Measurements from ENCODE around the gene ZNF358. TPM values are rescaled to one million over a fixed set of nuclear protein-coding genes. Genes with fewer than 3 reads are reported as not detected.
"Not testable (repeated sequence)": the region's sequence is repeated elsewhere in the genome, so short reads cannot be mapped to it uniquely, and the experiment has no call there.

The ZNF358 gene
- total RNA-seq, 1 donor from 2014 or later: 4.8 TPM

GRCh38 chr19:7528192-7528519 lies 12.3 kb downstream of the ZNF358 start:
- Mint-ChIP-seq H3K4me3 (no peak overlapping the region), H3K27me3 (ENCODE audit: insufficient read depth) (no peaks in the 10 kb centered on the region), H3K36me3 (ENCODE audit: low read depth) (peaks cover 6% of the 10 kb centered on the region), H3K9me3 (no peaks in the 10 kb centered on the region), H3K27ac (no peak overlapping the region), H3K4me1 (ENCODE audit: low read depth) (no peaks in the 10 kb centered on the region)
- intact Hi-C loops (cut with micrococcal nuclease): no loop called here
- DNase-seq (ENCODE audit: low spot score): no peak

DNA sequence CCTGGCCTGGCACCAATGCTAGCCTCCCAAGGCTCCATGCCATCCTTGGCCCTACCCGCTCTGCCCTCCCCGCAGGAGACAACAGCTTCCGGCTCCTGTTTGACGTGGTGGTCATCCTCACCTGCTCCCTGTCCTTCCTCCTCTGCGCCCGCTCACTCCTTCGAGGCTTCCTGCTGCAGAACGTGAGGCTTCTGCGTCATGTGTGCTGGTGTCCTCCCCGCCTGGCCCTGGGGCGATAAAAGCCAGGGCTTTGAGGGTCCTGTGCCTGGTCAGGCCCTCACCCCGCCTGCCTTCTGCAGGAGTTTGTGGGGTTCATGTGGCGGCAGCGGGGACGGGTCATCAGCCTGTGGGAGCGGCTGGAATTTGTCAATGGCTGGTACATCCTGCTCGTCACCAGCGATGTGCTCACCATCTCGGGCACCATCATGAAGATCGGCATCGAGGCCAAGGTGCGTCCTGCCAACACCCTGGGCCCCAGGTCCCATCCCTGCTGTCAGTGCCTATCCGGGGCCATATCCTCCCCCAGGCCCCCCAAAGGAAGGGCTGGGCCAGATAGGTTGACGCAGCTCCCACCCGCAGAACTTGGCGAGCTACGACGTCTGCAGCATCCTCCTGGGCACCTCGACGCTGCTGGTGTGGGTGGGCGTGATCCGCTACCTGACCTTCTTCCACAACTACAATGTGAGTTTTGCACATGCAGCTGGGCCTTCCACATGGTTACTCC lies 12.8 kb downstream of the ZNF358 start:
- Mint-ChIP-seq H3K9me3 (no peaks in the 10 kb centered on the region), H3K27me3 (ENCODE audit: insufficient read depth) (no peaks in the 10 kb centered on the region), H3K27ac (no peak overlapping the region), H3K4me3 (no peak overlapping the region), H3K4me1 (ENCODE audit: low read depth) (no peaks in the 10 kb centered on the region), H3K36me3 (ENCODE audit: low read depth) (peaks cover 6% of the 10 kb centered on the region)
- intact Hi-C loops (cut with micrococcal nuclease): no loop called here
- DNase-seq (ENCODE audit: low spot score): no peak

GRCh38 chr19:7529246-7529600 lies 13.3 kb downstream of the ZNF358 start:
- Mint-ChIP-seq H3K27ac (no peak overlapping the region), H3K27me3 (ENCODE audit: insufficient read depth) (no peaks in the 10 kb centered on the region), H3K4me1 (ENCODE audit: low read depth) (no peaks in the 10 kb centered on the region), H3K9me3 (no peaks in the 10 kb centered on the region), H3K36me3 (ENCODE audit: low read depth) (peaks cover 6% of the 10 kb centered on the region), H3K4me3 (no peak overlapping the region)
- no peak for DNase-seq (ENCODE audit: low spot score)
- intact Hi-C loops (cut with micrococcal nuclease): no loop called here

GRCh38 chr19:7529610-7530490 lies 13.9 kb downstream of the ZNF358 start:
- Mint-ChIP-seq H3K4me1 (ENCODE audit: low read depth) (no peaks in the 10 kb centered on the region), H3K4me3 (no peak overlapping the region), H3K27ac (no peak overlapping the region), H3K27me3 (ENCODE audit: insufficient read depth) (no peaks in the 10 kb centered on the region), H3K36me3 (ENCODE audit: low read depth) (peaks cover 6% of the 10 kb centered on the region), H3K9me3 (no peaks in the 10 kb centered on the region)
- intact Hi-C loops (cut with micrococcal nuclease): no loop called here
- DNase-seq (ENCODE audit: low spot score): no peak

DNA sequence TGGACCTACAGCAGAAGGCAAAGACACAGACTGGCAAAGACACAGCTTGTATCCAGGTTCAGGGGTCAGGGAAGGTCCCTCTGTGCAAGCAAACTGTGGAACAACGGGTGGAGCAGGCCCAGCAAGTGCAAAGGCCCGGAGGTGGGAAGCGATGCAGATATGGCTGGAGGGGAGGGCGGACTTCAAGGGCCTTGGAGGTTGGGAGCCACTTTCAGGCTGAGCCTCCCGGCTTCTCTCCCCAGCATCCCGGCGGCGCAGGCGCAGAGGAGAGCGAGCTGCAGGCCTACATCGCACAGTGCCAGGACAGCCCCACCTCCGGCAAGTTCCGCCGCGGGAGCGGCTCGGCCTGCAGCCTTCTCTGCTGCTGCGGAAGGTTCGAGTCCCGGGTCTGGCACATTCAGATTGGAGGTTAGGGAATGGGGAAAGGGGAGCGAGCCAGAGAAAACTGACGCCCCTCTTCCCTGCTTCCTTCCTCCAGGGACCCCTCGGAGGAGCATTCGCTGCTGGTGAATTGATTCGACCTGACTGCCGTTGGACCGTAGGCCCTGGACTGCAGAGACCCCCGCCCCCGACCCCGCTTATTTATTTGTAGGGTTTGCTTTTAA lies 17.5 kb downstream of the ZNF358 start:
- H3K27me3 Mint-ChIP-seq (ENCODE audit: insufficient read depth): no peaks in the 10 kb centered on the region
- peak overlapping the region; percentile 95 for H3K4me3 Mint-ChIP-seq
- H3K36me3 Mint-ChIP-seq (ENCODE audit: low read depth): peaks cover 13% of the 10 kb centered on the region
- DNase-seq (ENCODE audit: low spot score): no peak
- peak overlapping the region; percentile 72 for H3K27ac Mint-ChIP-seq
- intact Hi-C loops (cut with micrococcal nuclease): no loop called here
- H3K4me1 Mint-ChIP-seq (ENCODE audit: low read depth): peaks cover 14% of the 10 kb centered on the region
- H3K9me3 Mint-ChIP-seq: no peaks in the 10 kb centered on the region

DNA sequence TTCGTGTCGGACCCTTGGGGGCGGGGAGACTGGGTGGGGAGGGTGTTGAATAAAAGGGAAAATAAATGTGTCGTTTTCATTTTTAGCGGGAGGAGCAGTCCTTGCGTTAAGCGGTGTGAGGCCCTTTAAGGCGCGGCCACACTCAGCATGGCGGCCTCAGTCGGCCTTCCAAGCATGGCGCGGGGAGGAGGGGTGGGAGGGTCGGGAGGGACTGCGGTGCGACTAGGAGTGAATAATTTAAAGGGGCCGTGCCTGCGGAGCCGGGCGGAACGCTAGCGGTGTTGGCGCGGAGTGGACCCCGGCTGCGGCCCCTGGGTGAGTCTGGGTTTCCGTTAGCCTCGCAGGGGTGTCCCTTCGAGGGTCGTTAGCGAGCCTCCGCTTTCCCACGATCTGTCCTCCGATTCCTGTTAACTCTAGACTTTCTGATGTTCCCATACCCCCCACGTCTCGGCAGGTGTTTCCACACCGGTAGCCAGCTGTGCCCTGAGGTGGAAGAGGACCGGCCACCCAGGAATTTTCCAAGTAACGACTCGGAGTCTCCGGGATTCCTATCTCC lies 18.1 kb downstream of the ZNF358 start:
- Mint-ChIP-seq H3K27ac (peak overlapping the region; percentile 86), H3K36me3 (ENCODE audit: low read depth) (peaks cover 16% of the 10 kb centered on the region), H3K9me3 (no peaks in the 10 kb centered on the region), H3K27me3 (ENCODE audit: insufficient read depth) (no peaks in the 10 kb centered on the region), H3K4me3 (peak overlapping the region; percentile 95), H3K4me1 (ENCODE audit: low read depth) (peaks cover 14% of the 10 kb centered on the region)
- peak; percentile 77 for DNase-seq (ENCODE audit: low spot score)
- intact Hi-C loops (cut with micrococcal nuclease): loop anchor here (1.0 kb wide), 2 partner anchors 12 to 42 kb away; partner anchors contain the start of gene MCOLN1

GRCh38 chr19:7534531-7535046 lies 18.7 kb downstream of the ZNF358 start:
- Mint-ChIP-seq H3K36me3 (ENCODE audit: low read depth) (peaks cover 14% of the 10 kb centered on the region), H3K9me3 (no peaks in the 10 kb centered on the region), H3K4me3 (peak overlapping the region; percentile 95), H3K27ac (peak overlapping the region; percentile 86), H3K4me1 (ENCODE audit: low read depth) (peaks cover 14% of the 10 kb centered on the region), H3K27me3 (ENCODE audit: insufficient read depth) (no peaks in the 10 kb centered on the region)
- no peak for DNase-seq (ENCODE audit: low spot score)
- intact Hi-C loops (cut with micrococcal nuclease): loop anchor here (1.0 kb wide), 6 partner anchors 12 to 295 kb away; partner anchors contain the start of genes MCOLN1, PET100, TRAPPC5 and XAB2

DNA sequence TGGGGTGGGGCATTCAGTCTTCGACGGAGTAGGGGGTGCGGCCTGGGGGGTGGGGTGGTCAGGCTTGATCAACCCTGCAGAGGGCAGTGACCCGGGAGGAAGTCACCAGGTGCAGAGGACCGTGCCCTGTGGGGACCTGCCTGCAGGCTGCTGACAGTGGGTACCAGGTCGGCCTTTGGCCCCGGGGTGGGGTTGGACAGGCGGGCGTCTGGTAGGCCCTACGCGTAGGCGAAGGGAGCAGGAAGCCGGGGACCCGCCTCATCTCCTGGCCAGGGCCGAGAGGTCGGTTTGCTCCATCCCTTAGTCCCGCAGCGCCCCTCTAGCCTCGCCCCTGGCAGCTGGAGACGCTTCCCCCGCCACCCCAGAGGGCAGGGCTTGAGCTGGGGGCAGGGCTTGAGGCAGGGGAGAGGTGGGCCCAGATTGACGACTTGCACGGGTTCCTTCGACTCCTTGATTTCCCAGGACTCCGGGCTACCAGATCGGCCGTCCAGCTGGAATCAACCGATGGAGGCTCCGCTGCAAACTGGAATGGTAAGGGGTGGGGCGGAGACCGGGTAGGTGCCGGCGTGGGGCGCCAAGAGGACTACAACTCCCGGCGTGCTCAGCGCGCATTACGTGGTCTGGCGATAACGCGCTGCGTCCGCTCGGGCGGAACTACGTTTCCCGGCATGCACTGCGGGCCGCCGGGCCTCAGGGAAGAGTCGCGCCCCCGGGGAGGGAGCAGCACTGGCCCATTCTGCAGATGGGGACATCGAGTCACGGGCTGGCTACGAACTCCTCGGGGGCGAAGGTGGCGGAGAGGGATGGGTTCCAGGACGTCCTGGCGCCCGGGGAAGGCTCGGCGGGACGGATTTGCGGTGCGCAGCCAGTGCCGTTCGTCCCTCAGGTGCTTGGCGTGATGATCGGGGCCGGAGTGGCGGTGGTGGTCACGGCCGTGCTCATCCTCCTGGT lies 19.4 kb downstream of the ZNF358 start, which contains the start of gene PNPLA6:
Gene PNPLA6 (plus strand): TSS at position 671 of the 951 bp plus-strand sequence. CDS start 72 bp downstream, at position 743.
- Mint-ChIP-seq H3K27ac (peak within 1 kb of the TSS; percentile 92), H3K9me3 (no peaks in the 10 kb centered on the region), H3K27me3 (ENCODE audit: insufficient read depth) (no peaks in the 10 kb centered on the region), H3K4me3 (peak within 1 kb of the TSS; percentile 95), H3K4me1 (ENCODE audit: low read depth) (peaks cover 14% of the 10 kb centered on the region), H3K36me3 (ENCODE audit: low read depth) (peaks cover 17% of the 10 kb centered on the region)
- DNase-seq (ENCODE audit: low spot score): peak; percentile 91
- intact Hi-C loops (cut with micrococcal nuclease): loop anchor here (1.0 kb wide), 4 partner anchors 94 to 294 kb away; partner anchors contain the start of genes PET100, TRAPPC5 and XAB2

- H3K4me3 Mint-ChIP-seq: peak overlapping the region; percentile 95
- H3K9me3 Mint-ChIP-seq: no peaks in the 10 kb centered on the region
- no peaks in the 10 kb centered on the region for H3K27me3 Mint-ChIP-seq (ENCODE audit: insufficient read depth)
- peak overlapping the region; percentile 92 for H3K27ac Mint-ChIP-seq
- peaks cover 14% of the 10 kb centered on the region for H3K4me1 Mint-ChIP-seq (ENCODE audit: low read depth)
- intact Hi-C loops (cut with micrococcal nuclease): loop anchor here (1.0 kb wide), 4 partner anchors 93 to 293 kb away; partner anchors contain the start of genes PET100, TRAPPC5 and XAB2
- no peak for DNase-seq (ENCODE audit: low spot score)
- H3K36me3 Mint-ChIP-seq (ENCODE audit: low read depth): peaks cover 18% of the 10 kb centered on the region
Measured at GRCh38 chr19:7535998-7536695, 20.2 kb downstream of the ZNF358 start.

DNA sequence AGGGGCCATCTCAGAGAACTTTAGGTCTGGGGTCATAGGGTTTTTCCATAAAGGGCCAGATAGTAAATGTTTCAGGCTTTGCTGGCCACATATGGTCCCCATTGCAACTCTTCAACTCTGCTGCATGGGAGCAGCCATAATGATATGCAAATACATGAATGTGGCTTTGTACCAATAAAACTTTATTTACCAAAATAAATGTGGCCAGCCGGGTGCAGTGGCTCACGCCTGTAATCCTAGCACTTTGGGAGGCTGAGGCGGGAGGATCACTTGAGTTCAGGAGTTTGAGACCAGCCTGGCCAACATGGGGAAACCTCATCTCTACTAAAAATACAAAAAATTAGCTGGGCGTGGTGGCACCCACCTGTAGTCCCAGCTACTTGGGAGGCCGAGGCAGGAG lies 23.1 kb downstream of the ZNF358 start:
- H3K27me3 Mint-ChIP-seq (ENCODE audit: insufficient read depth); H3K27ac Mint-ChIP-seq; intact Hi-C loops (cut with micrococcal nuclease); H3K4me3 Mint-ChIP-seq; DNase-seq (ENCODE audit: low spot score); H3K9me3 Mint-ChIP-seq: not testable (repeated sequence)
- H3K36me3 Mint-ChIP-seq (ENCODE audit: low read depth): peaks cover 32% of the 10 kb centered on the region
- H3K4me1 Mint-ChIP-seq (ENCODE audit: low read depth): peaks cover 14% of the 10 kb centered on the region

DNA sequence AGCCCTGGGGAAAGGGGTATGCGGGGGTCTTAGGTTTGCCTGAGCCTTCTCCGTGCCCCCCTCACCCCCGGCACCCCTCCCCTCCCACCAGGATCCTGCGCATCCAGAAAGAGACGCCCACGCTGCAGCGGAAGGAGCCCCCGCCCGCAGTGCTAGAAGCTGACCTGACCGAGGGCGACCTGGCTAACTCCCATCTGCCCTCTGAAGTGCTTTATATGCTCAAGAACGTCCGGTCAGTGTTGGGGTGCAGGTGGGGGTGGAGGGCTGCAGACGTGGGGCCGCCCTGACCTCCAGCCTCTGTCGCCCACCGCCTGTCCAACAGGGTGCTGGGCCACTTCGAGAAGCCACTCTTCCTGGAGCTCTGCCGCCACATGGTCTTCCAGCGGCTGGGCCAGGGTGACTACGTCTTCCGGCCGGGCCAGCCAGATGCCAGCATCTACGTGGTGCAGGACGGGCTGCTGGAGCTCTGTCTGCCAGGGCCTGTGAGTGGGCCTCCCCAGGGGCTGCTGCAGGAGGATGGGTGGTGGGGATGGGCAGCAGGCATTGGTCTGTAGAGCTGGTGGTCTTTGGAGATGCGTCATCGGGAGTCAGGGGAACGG lies 24.0 kb downstream of the ZNF358 start:
- no peak overlapping the region for H3K4me3 Mint-ChIP-seq
- peaks cover 19% of the 10 kb centered on the region for H3K4me1 Mint-ChIP-seq (ENCODE audit: low read depth)
- H3K27ac Mint-ChIP-seq: no peak overlapping the region
- peaks cover 34% of the 10 kb centered on the region for H3K36me3 Mint-ChIP-seq (ENCODE audit: low read depth)
- DNase-seq (ENCODE audit: low spot score): no peak
- no peaks in the 10 kb centered on the region for H3K27me3 Mint-ChIP-seq (ENCODE audit: insufficient read depth)
- intact Hi-C loops (cut with micrococcal nuclease): no loop called here
- H3K9me3 Mint-ChIP-seq: no peaks in the 10 kb centered on the region
